Body of pancreas (tissue), 4 donors: Measurements from ENCODE around the gene UQCRFS1.

Source experiments
- CTCF ChIP-seq, 7 experiments: fragments of 450-650 bp in 4 of 7; fragments of 200-600 bp in 3 of 7; sonication (generic) in 3 of 7; IDR thresholded peaks; one replicate each; pipeline ENCODE4 v1.5.1; 2016 to 2019; ENCODE audit warnings: antibody characterized with exemption in 7 of 7
- POLR2A ChIP-seq, 3 donors: fragments of 450-650 bp; IDR thresholded peaks; one replicate each; pipeline ENCODE4 v1.6.1; 2016; ENCODE audit warnings: antibody characterized with exemption in 3 of 3, mild to moderate bottlenecking in 2 of 3

DNA sequence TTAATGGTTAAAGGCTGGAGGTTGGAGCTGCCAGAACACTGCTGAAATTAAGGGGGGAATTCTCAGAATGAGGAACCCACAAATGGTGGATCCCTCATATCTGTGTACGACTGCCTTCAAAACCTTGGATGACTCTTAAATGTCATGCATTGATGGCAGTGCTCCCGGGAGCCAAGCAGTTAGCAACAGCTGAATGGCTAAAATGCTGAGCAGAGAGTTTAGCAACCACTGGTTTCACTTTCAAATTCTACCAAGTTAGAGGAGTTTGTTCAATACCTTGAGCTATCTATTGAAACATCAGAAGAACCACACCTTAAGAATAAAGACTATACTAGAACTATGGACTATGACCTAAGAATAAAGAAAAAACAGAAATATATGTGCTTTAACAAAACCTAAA, 41.4 kb downstream of the UQCRFS1 start:
- TF ChIP-seq CTCF (IDR thresholded peaks at IDR 0.05) (no peak), POLR2A (IDR thresholded peaks at IDR 0.05) (no peak)
